HG03342 (cell line): ENCODE measurements around the gene FAAP100.
"Not testable (repeated sequence)": the region's sequence is repeated elsewhere in the genome, so short reads cannot be mapped to it uniquely, and the experiment has no call there.

Source experiments
- ATAC-seq: cut with Tn5 transposase; IDR thresholded peaks from one replicate; pipeline ENCODE4 v1.9.1; 2021; ENCODE audit warnings: mild to moderate bottlenecking, moderate library complexity; ENCODE audit not compliant: unreplicated experiment

The FAAP100 gene

GRCh38 chr17:81552244-81553017 is at the start of gene FAAP100:
FAAP100 (minus strand) TSS chr17:81552353; CDS start chr17:81552330, 23 bp downstream.
- peak; percentile 44 for ATAC-seq

- peak; percentile 45 for ATAC-seq
Measured at GRCh38 chr17:81601525-81602120, 49.5 kb upstream of the FAAP100 start.

- ATAC-seq = no peak
Measured at GRCh38 chr17:81599719-81600486, 47.8 kb upstream of the FAAP100 start.

GRCh38 chr17:81593105-81593871 is 41.1 kb upstream of the FAAP100 start:
- ATAC-seq = no peak

- ATAC-seq = no peak
Measured at GRCh38 chr17:81591971-81592370, 39.8 kb upstream of the FAAP100 start.

GRCh38 chr17:81590121-81590520 is 38.0 kb upstream of the FAAP100 start:
- ATAC-seq = no peak

- ATAC-seq = no peak
Measured at GRCh38 chr17:81589612-81590011, 37.5 kb upstream of the FAAP100 start.

GRCh38 chr17:81586096-81586495 is 33.9 kb upstream of the FAAP100 start:
- no peak for ATAC-seq

GRCh38 chr17:81584771-81585170 is 32.6 kb upstream of the FAAP100 start:
- ATAC-seq = not testable (repeated sequence)

- ATAC-seq = no peak
Measured at GRCh38 chr17:81583589-81584342, 31.6 kb upstream of the FAAP100 start.

- no peak for ATAC-seq
Measured at GRCh38 chr17:81582749-81583148, 30.6 kb upstream of the FAAP100 start.

GRCh38 chr17:81582341-81582740 is 30.2 kb upstream of the FAAP100 start:
- ATAC-seq = no peak

- ATAC-seq = no peak
Measured at GRCh38 chr17:81581758-81582157, 29.6 kb upstream of the FAAP100 start.

GRCh38 chr17:81580481-81580880 is 28.3 kb upstream of the FAAP100 start:
- ATAC-seq = no peak

- ATAC-seq = no peak
Measured at GRCh38 chr17:81579821-81580321, 27.7 kb upstream of the FAAP100 start.

GRCh38 chr17:81579298-81579697 is 27.1 kb upstream of the FAAP100 start:
- ATAC-seq = no peak

GRCh38 chr17:81578561-81579225 is 26.5 kb upstream of the FAAP100 start:
- no peak for ATAC-seq

- ATAC-seq = no peak
Measured at GRCh38 chr17:81578038-81578441, 25.9 kb upstream of the FAAP100 start.

GRCh38 chr17:81577278-81578000 is 25.3 kb upstream of the FAAP100 start:
- no peak for ATAC-seq
